ENCODE measurements around the gene MTREX. TPM values are rescaled to one million over a fixed set of nuclear protein-coding genes. Genes with fewer than 3 reads are reported as not detected.
A peak's percentile ranks its signal among the peaks of the same experiment; 100 is the strongest.

Gene MTREX
- total and polyA plus RNA-seq, 10 of the 15 experiments (the other 5 are each of a cell fraction or from before 2014, with no cell fraction given), result 20.1 to 102 (median 49.0) TPM

- TF ChIP-seq, protein P1, sequence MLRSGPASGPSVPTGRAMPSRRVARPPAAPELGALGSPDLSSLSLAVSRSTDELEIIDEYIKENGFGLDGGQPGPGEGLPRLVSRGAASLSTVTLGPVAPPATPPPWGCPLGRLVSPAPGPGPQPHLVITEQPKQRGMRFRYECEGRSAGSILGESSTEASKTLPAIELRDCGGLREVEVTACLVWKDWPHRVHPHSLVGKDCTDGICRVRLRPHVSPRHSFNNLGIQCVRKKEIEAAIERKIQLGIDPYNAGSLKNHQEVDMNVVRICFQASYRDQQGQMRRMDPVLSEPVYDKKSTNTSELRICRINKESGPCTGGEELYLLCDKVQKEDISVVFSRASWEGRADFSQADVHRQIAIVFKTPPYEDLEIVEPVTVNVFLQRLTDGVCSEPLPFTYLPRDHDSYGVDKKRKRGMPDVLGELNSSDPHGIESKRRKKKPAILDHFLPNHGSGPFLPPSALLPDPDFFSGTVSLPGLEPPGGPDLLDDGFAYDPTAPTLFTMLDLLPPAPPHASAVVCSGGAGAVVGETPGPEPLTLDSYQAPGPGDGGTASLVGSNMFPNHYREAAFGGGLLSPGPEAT (IDR thresholded peaks at IDR 0.05; ENCODE audit: low read depth), result peak; percentile 83
- TF ChIP-seq, protein P2, sequence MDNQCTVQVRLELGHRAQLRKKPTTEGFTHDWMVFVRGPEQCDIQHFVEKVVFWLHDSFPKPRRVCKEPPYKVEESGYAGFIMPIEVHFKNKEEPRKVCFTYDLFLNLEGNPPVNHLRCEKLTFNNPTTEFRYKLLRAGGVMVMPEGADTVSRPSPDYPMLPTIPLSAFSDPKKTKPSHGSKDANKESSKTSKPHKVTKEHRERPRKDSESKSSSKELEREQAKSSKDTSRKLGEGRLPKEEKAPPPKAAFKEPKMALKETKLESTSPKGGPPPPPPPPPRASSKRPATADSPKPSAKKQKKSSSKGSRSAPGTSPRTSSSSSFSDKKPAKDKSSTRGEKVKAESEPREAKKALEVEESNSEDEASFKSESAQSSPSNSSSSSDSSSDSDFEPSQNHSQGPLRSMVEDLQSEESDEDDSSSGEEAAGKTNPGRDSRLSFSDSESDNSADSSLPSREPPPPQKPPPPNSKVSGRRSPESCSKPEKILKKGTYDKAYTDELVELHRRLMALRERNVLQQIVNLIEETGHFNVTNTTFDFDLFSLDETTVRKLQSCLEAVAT (IDR thresholded peaks at IDR 0.05), result peak; percentile 21; the same call in 1 of the 2 replicates
- no peak for TF ChIP-seq ZBTB33 (IDR thresholded peaks at IDR 0.05)
- peak; percentile 53; the same call in 1 of the 2 replicates for TF ChIP-seq BACH1 (IDR thresholded peaks at IDR 0.05; ENCODE audit: borderline replicate concordance)
- peak; percentile 49 for TF ChIP-seq RELA (IDR thresholded peaks at IDR 0.05; ENCODE audit: borderline replicate concordance, partially characterized antibody)
- no peak for TF ChIP-seq STAT1 (conservative IDR thresholded peaks at IDR 0.05)
- TF ChIP-seq, protein P3, sequence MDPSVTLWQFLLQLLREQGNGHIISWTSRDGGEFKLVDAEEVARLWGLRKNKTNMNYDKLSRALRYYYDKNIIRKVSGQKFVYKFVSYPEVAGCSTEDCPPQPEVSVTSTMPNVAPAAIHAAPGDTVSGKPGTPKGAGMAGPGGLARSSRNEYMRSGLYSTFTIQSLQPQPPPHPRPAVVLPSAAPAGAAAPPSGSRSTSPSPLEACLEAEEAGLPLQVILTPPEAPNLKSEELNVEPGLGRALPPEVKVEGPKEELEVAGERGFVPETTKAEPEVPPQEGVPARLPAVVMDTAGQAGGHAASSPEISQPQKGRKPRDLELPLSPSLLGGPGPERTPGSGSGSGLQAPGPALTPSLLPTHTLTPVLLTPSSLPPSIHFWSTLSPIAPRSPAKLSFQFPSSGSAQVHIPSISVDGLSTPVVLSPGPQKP (IDR thresholded peaks at IDR 0.05; ENCODE audit: low read depth, low read length), result peak; percentile 82; the same call in 1 of the 2 replicates
- TF ChIP-seq NFIC (IDR thresholded peaks at IDR 0.05; ENCODE audit: low read depth, low read length), result peak; percentile 46; the same call in 1 of the 2 replicates
- no peak for TF ChIP-seq TBL1XR1 (IDR thresholded peaks at IDR 0.05; ENCODE audit: low read depth, low read length)
- TF ChIP-seq, protein P4, sequence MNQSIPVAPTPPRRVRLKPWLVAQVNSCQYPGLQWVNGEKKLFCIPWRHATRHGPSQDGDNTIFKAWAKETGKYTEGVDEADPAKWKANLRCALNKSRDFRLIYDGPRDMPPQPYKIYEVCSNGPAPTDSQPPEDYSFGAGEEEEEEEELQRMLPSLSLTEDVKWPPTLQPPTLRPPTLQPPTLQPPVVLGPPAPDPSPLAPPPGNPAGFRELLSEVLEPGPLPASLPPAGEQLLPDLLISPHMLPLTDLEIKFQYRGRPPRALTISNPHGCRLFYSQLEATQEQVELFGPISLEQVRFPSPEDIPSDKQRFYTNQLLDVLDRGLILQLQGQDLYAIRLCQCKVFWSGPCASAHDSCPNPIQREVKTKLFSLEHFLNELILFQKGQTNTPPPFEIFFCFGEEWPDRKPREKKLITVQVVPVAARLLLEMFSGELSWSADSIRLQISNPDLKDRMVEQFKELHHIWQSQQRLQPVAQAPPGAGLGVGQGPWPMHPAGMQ (IDR thresholded peaks at IDR 0.05; ENCODE audit: borderline replicate concordance), result no peak
- no peak for TF ChIP-seq POU2F2 (IDR thresholded peaks at IDR 0.05; ENCODE audit: borderline replicate concordance, low read depth, low read length)
- no peak for TF ChIP-seq CREB1 (IDR thresholded peaks at IDR 0.05; ENCODE audit: low read depth)
- TF ChIP-seq GABPA (IDR thresholded peaks at IDR 0.05; ENCODE audit: low read depth), result no peak
- no peak for TF ChIP-seq TCF7 (IDR thresholded peaks at IDR 0.05; ENCODE audit: borderline replicate concordance)
- TF ChIP-seq, protein P5, sequence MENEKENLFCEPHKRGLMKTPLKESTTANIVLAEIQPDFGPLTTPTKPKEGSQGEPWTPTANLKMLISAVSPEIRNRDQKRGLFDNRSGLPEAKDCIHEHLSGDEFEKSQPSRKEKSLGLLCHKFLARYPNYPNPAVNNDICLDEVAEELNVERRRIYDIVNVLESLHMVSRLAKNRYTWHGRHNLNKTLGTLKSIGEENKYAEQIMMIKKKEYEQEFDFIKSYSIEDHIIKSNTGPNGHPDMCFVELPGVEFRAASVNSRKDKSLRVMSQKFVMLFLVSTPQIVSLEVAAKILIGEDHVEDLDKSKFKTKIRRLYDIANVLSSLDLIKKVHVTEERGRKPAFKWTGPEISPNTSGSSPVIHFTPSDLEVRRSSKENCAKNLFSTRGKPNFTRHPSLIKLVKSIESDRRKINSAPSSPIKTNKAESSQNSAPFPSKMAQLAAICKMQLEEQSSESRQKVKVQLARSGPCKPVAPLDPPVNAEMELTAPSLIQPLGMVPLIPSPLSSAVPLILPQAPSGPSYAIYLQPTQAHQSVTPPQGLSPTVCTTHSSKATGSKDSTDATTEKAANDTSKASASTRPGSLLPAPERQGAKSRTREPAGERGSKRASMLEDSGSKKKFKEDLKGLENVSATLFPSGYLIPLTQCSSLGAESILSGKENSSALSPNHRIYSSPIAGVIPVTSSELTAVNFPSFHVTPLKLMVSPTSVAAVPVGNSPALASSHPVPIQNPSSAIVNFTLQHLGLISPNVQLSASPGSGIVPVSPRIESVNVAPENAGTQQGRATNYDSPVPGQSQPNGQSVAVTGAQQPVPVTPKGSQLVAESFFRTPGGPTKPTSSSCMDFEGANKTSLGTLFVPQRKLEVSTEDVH (IDR thresholded peaks at IDR 0.05; ENCODE audit: low read depth, partially characterized antibody), result no peak
- 0 out of 2 replicates have a peak, but pooled peaks have one; percentile 50 for TF ChIP-seq ZNF207 (IDR thresholded peaks at IDR 0.05; ENCODE audit: borderline replicate concordance)
- TF ChIP-seq HDGF (IDR thresholded peaks at IDR 0.05), result no peak
- no peak for TF ChIP-seq RAD21 (IDR thresholded peaks at IDR 0.05; ENCODE audit: insufficient read depth, low read depth, low read length)
Measured at GRCh38 chr5:55338810-55339243, 31.0 kb downstream of the MTREX start (continued).
